ENCODE measurements around the gene CCM2.

Gene CCM2

GRCh38 chr7:45086331-45087065, 86.5 kb downstream of the CCM2 start:
- POLR2A ChIA-PET, result interaction anchor here (0.5 kb wide), 1 partner anchor 283 kb away, joined by 4 read pairs; no protein-coding TSS in a partner anchor
- no peak for DNase-seq (ENCODE audit: extremely low spot score)
- CTCF ChIA-PET, result interaction anchor here (0.7 to 2.0 kb wide), 5 partner anchors 14 to 1823 kb away, joined by 3 to 5 read pairs (median 3); no protein-coding TSS in a partner anchor
- TF ChIP-seq CTCF (IDR thresholded peaks at IDR 0.05; ENCODE audit: control extremely low read depth, extremely low read depth, low read depth, missing control alignments), result no peak

GRCh38 chr7:45087301-45088145, 87.5 kb downstream of the CCM2 start:
- POLR2A ChIA-PET, result interaction anchor here (0.6 kb wide), 1 partner anchor 106 kb away, joined by 6 read pairs; no protein-coding TSS in a partner anchor
- CTCF ChIA-PET, result interaction anchor here (1.0 to 2.0 kb wide), 5 partner anchors 13 to 113 kb away, joined by 3 to 5 read pairs (median 3); no protein-coding TSS in a partner anchor
- no peak for DNase-seq (ENCODE audit: extremely low spot score)
- no peak for TF ChIP-seq CTCF (IDR thresholded peaks at IDR 0.05; ENCODE audit: control extremely low read depth, extremely low read depth, low read depth, missing control alignments)

DNA sequence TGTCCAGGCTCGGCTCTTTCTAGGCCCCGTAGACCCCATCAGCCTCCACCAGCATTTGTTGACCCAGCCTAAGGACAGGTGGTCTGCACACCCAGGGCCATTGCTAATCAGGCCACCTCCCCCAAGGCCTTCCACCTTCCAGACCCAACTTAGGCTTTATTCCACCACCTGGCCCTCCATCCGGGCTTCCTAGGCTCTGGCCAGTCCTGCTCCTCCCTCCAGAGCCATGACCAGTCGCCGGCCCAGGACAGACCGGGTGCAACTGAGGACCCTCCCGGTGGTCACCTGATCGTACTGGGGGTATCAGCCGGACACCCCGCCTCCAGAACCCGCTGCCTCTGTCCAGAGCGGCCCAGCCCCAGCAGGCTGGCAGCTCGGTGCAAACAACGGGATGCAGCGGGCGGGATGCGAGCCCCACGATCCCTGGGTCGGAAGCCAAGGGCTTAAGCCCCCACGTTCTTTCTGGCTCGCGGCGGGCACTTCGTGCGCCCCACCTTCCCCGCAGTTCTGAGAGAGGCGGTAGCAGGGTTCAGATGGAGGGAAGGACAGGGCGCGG, 88.2 kb downstream of the CCM2 start:
- ChIA-PET POLR2A (no interaction called here), CTCF (interaction anchor here (1.3 to 2.0 kb wide), 2 partner anchors 48 to 114 kb away, joined by 3 to 5 read pairs; no protein-coding TSS in a partner anchor)
- no peak for DNase-seq (ENCODE audit: extremely low spot score)
- TF ChIP-seq CTCF (IDR thresholded peaks at IDR 0.05; ENCODE audit: control extremely low read depth, extremely low read depth, low read depth, missing control alignments), result no peak

- POLR2A ChIA-PET, result interaction anchor here (0.5 kb wide), 1 partner anchor 350 kb away, joined by 3 read pairs; no protein-coding TSS in a partner anchor
Observed at GRCh38 chr7:45088821-45089340, 88.9 kb downstream of the CCM2 start, which contains the start of gene NACAD. TSS of gene NACAD (minus strand) at chr7:45088969. CDS start at chr7:45088894, 75 bp downstream.

GRCh38 chr7:45089341-45089891, 89.4 kb downstream of the CCM2 start:
- no peak for TF ChIP-seq CTCF (IDR thresholded peaks at IDR 0.05; ENCODE audit: control extremely low read depth, extremely low read depth, low read depth, missing control alignments)
- peak; percentile 68 for DNase-seq (ENCODE audit: extremely low spot score)
- ChIA-PET POLR2A (interaction anchor here (0.5 to 0.6 kb wide), 2 partner anchors 21 to 351 kb away, joined by 3 read pairs; no protein-coding TSS in a partner anchor), CTCF (no interaction called here)

More at GRCh38 chr7:45088821-45089340, 88.9 kb downstream of the CCM2 start, which contains the start of gene NACAD:
- DNase-seq (ENCODE audit: extremely low spot score), result no peak
- CTCF ChIA-PET, result interaction anchor here (1.3 kb wide), 1 partner anchor 47 kb away, joined by 3 read pairs; no protein-coding TSS in a partner anchor
- no peak for TF ChIP-seq CTCF (IDR thresholded peaks at IDR 0.05; ENCODE audit: control extremely low read depth, extremely low read depth, low read depth, missing control alignments)
